ENCODE data around the gene BANK1.
A peak's percentile ranks its signal among the peaks of the same experiment; 100 is the strongest.
"Not testable (repeated sequence)": the region's sequence is repeated elsewhere in the genome, so short reads cannot be mapped to it uniquely, and the experiment has no call there.

BANK1 gene

GRCh38 chr4:101888472-101888871 lies 97.9 kb downstream of the BANK1 start:
- DNase-seq (ENCODE audit: low spot score), result no peak

- DNase-seq (ENCODE audit: low spot score), result not testable (repeated sequence)
These were observed 115.0 kb downstream of the BANK1 start for GRCh38 chr4:101905527-101905926.

DNA sequence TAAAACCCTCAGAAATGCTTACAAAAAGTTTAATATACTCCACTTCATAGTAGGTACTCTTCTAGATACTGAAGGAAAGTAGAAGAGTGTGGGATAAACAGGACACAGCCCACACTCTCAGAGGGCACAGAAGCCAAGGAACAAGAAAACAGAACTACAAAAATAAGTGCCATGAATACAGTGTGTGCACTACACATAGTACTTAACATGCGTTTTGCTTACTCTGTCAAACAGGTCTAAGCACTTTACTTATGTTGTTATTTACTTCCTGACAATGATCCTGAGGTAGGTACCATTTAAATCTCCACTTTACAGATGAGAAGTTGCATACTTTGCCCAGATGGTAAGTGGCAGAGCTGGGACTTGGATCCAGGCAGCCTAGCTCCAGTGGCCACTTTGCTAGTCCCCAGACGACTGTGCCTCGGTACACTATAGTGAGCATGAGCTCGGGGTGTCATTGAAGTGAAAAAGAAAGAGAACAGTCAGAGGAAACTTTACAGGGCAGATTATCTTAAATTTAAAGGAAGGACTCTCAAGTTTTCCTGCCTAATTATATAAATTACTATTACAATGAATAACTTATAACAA lies 120.3 kb downstream of the BANK1 start:
- DNase-seq (ENCODE audit: low spot score), result no peak

GRCh38 chr4:101911616-101912015 lies 121.1 kb downstream of the BANK1 start:
- no peak for DNase-seq (ENCODE audit: low spot score)

GRCh38 chr4:101914761-101915160 lies 124.2 kb downstream of the BANK1 start:
- DNase-seq (ENCODE audit: low spot score), result no peak

GRCh38 chr4:101919373-101919977 lies 128.9 kb downstream of the BANK1 start:
- DNase-seq (ENCODE audit: low spot score), result no peak

GRCh38 chr4:101921370-101921769 lies 130.8 kb downstream of the BANK1 start:
- no peak for DNase-seq (ENCODE audit: low spot score)

GRCh38 chr4:101931619-101932018 lies 141.1 kb downstream of the BANK1 start:
- no peak for DNase-seq (ENCODE audit: low spot score)

DNA sequence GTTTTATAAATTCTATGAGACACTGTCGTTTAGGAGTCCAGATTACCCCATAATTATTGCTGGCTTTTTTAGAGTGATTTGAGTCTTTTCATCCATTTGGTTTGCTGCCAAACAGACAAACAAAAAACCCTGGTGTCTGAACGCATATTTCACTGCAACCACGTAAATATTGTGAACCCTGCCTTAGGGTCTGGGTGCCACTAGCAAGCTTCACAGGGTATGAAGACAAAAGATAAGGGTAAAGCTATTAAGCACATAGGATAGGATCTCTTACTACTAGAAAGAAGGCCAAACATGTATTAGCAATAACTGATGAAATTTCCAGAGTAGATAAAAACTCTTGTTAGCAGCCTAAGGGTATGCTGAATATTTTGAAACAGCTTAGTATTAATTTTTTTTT lies 143.3 kb downstream of the BANK1 start:
- no peak for DNase-seq (ENCODE audit: low spot score)

GRCh38 chr4:101938836-101939235 lies 148.3 kb downstream of the BANK1 start:
- peak; percentile 32 for DNase-seq (ENCODE audit: low spot score)

GRCh38 chr4:101941816-101942358 lies 151.4 kb downstream of the BANK1 start:
- DNase-seq (ENCODE audit: low spot score), result no peak

DNA sequence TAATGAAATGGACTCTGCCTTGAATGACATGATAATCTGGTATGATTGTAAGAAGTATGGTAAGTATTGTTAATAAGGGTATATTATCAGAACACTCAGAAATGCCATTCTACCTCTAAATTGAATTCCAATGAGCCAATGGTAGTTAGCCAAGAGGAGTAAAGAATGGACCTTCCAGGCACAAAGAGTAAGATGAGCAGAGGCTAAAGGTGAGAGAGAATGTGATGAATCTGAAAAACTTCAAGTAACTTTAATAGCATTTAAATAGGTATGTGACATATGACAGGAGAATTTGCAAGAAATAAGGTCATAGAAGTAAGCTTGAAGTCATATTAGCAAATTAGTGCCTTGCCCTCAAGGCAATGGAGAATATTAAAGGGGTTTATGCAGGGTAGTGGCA lies 152.4 kb downstream of the BANK1 start:
- no peak for DNase-seq (ENCODE audit: low spot score)

GRCh38 chr4:101944649-101945048 lies 154.1 kb downstream of the BANK1 start:
- no peak for DNase-seq (ENCODE audit: low spot score)

GRCh38 chr4:101948055-101948454 lies 157.5 kb downstream of the BANK1 start:
- no peak for DNase-seq (ENCODE audit: low spot score)

DNA sequence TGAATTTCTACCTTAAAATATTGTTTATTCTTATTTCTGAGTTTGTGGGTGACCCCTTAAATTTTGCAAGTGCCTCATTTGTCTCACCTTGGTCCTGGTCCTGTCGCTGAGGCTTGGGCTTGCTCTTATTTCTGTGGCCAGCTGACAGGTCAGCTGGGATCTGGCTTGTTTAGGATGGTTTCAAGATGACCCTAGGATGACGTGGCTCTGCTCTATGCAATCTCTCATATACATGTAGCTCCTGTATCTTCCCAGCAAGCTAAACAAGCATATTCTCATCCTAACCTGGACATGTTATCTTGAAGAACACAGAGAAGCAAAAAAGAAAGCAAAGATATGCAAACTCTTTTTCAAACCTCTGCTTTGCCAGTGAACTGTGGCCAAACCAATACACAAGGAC lies 158.4 kb downstream of the BANK1 start:
- no peak for DNase-seq (ENCODE audit: low spot score)

GRCh38 chr4:101950258-101950979 lies 159.9 kb downstream of the BANK1 start:
- DNase-seq (ENCODE audit: low spot score), result no peak

DNA sequence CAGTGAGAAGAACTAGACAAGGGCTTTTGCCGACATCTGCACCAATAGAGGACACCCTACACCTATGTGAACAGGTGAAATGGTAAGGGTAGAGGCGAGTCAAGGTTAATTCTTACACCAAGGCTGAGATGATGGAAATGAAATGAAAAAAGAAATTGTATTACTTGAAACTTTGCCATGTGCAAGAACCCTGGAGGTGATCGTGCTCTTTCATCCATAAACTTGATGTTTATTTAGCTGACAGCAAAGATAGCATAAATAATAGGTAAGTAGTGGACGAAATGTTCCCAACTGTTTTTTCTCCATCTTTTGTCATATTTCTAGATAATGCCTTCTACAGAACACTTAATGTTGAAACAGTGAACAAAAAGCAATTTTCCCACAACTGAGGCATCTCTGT lies 162.5 kb downstream of the BANK1 start:
- DNase-seq (ENCODE audit: low spot score), result no peak

GRCh38 chr4:101953949-101954348 lies 163.4 kb downstream of the BANK1 start:
- peak; percentile 47 for DNase-seq (ENCODE audit: low spot score)

DNA sequence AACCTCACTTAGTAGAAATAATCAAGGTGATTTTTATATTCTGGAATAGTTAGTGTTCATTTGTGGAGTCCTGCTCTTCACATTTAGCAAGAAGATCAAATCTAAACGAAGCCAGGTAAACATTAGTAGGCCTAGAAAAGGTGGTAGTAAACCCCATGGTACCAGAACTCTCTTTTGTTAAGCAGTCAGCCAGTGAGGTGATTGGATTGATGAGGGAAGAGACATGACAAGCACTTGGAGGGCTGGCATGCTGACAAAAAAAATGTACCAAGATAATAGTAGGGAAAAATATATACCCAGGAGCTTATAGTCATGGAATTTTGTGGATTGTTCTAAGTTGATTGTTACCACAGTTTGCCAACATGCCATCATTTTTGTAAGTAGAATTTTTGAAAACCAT lies 163.8 kb downstream of the BANK1 start:
- no peak for DNase-seq (ENCODE audit: low spot score)

GRCh38 chr4:101954975-101955678 lies 164.6 kb downstream of the BANK1 start:
- no peak for DNase-seq (ENCODE audit: low spot score)

DNA sequence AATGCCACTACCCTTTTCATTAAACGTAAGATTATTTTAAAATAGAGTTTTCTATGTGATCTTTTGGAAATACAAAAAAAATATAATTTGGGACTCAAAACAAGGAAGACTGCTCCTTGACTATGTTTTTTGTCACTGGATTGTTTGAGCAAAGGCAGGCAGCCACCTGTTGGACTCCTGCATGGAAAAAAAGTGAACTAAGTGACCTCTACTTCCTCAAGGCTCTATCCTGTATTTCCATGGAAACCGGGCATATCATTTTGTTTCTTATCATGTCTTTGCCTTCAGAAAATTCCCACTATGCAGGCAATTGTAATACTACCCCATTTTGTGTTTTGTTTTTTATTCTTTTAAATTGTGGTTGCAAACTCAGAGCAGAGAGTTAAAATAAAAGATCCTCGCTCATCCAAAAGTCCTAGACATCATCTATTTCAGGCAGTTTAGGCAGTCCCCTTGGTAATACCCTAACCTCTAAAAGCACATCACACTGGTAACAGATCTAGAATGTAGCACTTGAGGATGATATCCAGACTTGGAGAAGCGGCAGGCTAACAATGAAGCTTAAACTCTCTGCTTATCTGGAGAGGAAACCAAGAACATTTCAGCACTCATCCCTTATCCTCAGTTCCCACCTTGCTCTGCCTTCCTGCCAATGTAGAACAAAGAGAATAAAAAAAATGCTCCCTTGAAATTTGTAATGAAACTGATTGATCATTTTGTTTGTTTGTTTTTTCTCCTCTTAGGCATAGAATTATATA lies 165.7 kb downstream of the BANK1 start:
- DNase-seq (ENCODE audit: low spot score), result no peak

DNA sequence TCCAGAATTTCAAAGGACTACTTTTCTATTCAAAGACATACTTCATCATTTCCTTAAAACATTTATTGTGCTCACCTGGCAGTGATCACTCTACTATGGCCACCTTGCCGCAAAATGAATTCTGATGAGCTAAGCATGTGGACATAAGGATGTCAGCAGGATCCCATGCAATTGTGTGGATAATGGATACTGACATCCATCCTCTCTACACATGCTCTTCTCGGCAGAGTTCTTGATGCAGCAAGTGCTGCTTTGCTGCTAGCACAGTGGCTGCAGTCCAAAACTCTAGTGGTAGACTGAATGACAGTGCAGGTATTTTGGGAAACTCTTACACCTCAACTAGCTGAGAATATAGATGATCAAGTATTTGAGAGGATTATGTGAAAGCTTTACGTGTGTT lies 168.0 kb downstream of the BANK1 start:
- no peak for DNase-seq (ENCODE audit: low spot score)

All from GM03348 (cell line).